ENCODE measurements around the gene CLMP. TPM values are rescaled to one million over a fixed set of nuclear protein-coding genes. Genes with fewer than 3 reads are reported as not detected.

Gene CLMP
- 14.2 to 31.8 TPM (median 23.0 TPM) in 5 replicates for total RNA-seq (2022; extraction: Qiagen RNA extraction; ENCODE audit: low read depth)

GRCh38 chr11:123195188-123196059 is at the start of gene CLMP:
Gene CLMP (minus strand): TSS chr11:123195248. CDS start chr11:123194940, 308 bp downstream.

GRCh38 chr11:123061403-123062157 is 133.5 kb downstream of the CLMP start, which contains the start of gene HSPA8:
Gene HSPA8 (minus strand): TSS chr11:123062136. CDS start chr11:123061324, 812 bp downstream.

Other genes starting within 250 kb of the CLMP start
- not detected in 5 replicates for gene BSX, start 213.4 kb downstream of the CLMP start, total RNA-seq (2022; extraction: Qiagen RNA extraction; ENCODE audit: low read depth)
- 1,458 to 1,788 TPM (median 1,636 TPM) in 5 replicates for gene HSPA8, start 133.1 kb downstream of the CLMP start, total RNA-seq (2022; extraction: Qiagen RNA extraction; ENCODE audit: low read depth)
- 25.1 to 42.8 TPM (median 38.8 TPM) in 5 replicates for gene GRAMD1B, start 235.0 kb upstream of the CLMP start, total RNA-seq (2022; extraction: Qiagen RNA extraction; ENCODE audit: low read depth)

Measured in A549 treated with ZK216348 at 1 μM for 4 hours (cell line).